Measurements from ENCODE around the gene TRIM63. TPM values are rescaled to one million over a fixed set of nuclear protein-coding genes. Genes with fewer than 3 reads are reported as not detected.
A peak's percentile ranks its signal among the peaks of the same experiment; 100 is the strongest.

TRIM63 gene
- total and polyA plus RNA-seq, 9 of the 15 experiments (the other 6 are each of a cell fraction or from before 2014, with no cell fraction given), result 0.08 to 0.57 (median 0.36) TPM

DNA sequence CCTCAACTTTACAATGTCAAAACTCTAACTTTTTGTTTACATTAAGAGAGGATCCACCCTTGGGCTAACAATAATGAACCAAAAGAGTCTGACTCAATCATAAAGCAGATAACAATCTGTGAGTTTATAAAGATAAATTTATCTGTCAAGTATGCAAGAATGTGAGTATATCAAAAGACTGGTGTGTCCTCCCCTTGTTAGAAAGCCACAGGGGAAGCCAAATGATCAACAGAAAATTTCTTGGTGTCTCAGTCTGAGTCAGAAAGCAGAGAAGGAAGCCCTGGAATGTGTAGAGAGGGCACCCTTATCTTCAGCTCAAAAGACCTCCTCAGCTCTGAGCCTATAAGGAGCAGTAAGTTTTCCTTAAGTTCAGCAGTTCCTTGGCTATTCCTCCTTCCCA, 30.3 kb upstream of the TRIM63 start:
- CTCF ChIA-PET (ENCODE audit: low intra/inter-chr PET ratio), result no interaction called here
- Histone ChIP-seq H3K9ac (ENCODE audit: insufficient read depth in 1 of 2, low read depth in 2 of 2, low read length in 2 of 2) (peak overlapping the region in 1 of 2 experiments; percentile 8; a peak in 1 of 4 replicates), H3K27me3 (ENCODE audit: control insufficient read depth in 2 of 2, insufficient read depth in 2 of 2, low read length in 2 of 2) (no peaks in the 10 kb centered on the region), H3K9me3 (replicated peaks; ENCODE audit: control insufficient read depth, insufficient read depth, low read depth, low read length) (no peaks in the 10 kb centered on the region), H2AFZ (ENCODE audit: low read depth, low read length) (peak overlapping the region; percentile 21), H4K20me1 (replicated peaks; ENCODE audit: control insufficient read depth, insufficient read depth, low read length) (no peaks in the 10 kb centered on the region), H3K79me2 (ENCODE audit: control insufficient read depth, insufficient read depth, low read length) (no peaks in the 10 kb centered on the region), H3K4me3 (no peak overlapping the region), H3K27ac (ENCODE audit: extremely low read depth, low read depth, low read length) (no peak overlapping the region), H3K4me1 (replicated peaks in 1 of 2; ENCODE audit: control insufficient read depth in 2 of 2, insufficient read depth in 2 of 2, low read length in 2 of 2) (peaks cover 15 to 35% of the 10 kb centered on the region in 2 experiments), H3K36me3 (ENCODE audit: control insufficient read depth, insufficient read depth, low read length) (no peaks in the 10 kb centered on the region), H3K9me1 (ENCODE audit: control insufficient read depth, insufficient read depth, low read length) (peaks cover 1% of the 10 kb centered on the region), H3K4me2 (ENCODE audit: insufficient read depth, low read length) (no peak overlapping the region)
- POLR2A ChIA-PET, result interaction anchor here (0.7 to 1.7 kb wide), 3 partner anchors 14 to 27 kb away, joined by 3 to 6 read pairs (median 4); no protein-coding TSS in a partner anchor
- TF ChIP-seq PCBP2 (IDR thresholded peaks at IDR 0.05; ENCODE audit: low read depth, low read length, poor library complexity, severe bottlenecking) (no peak), ARID1B (IDR thresholded peaks at IDR 0.05) (0 out of 2 replicates have a peak, but pooled peaks have one; percentile 25), TEAD1 (CRISPR knock-in tag; IDR thresholded peaks at IDR 0.05) (peak in 1 of 2 experiments; percentile 76; a peak in 2 of 4 replicates), TEAD2 (tag; IDR thresholded peaks at IDR 0.05) (peak; percentile 29; the same call in 1 of the 2 replicates), MTA1 (IDR thresholded peaks at IDR 0.05; ENCODE audit: borderline replicate concordance) (no peak), TEAD4 (IDR thresholded peaks at IDR 0.05; ENCODE audit: low read length) (peak; percentile 53; the same call in 1 of the 2 replicates), TEAD4 (CRISPR knock-in tag; IDR thresholded peaks at IDR 0.05; ENCODE audit: borderline replicate concordance) (no peak), MEIS2 (IDR thresholded peaks at IDR 0.05; ENCODE audit: partially characterized antibody) (peak; percentile 52), DPF2 (IDR thresholded peaks at IDR 0.05) (peak; percentile 49), FOSL1 (tag; conservative IDR thresholded peaks at IDR 0.05) (peak; percentile 67)
- in situ Hi-C loops (cut with MboI), result no loop called here
- intact Hi-C loops (cut with micrococcal nuclease), result loop anchor here (2.0 kb wide), 1 partner anchor 27 kb away; no protein-coding TSS in a partner anchor
- ATAC-seq, result peak; percentile 10; the same call in 1 of the 3 replicates
- FAIRE-seq, result no peak
- BruUV-seq (replicated peaks), result no TSS peak
- peak in 1 of 4 experiments; percentile 40 for DNase-seq (ENCODE audit: extremely low read depth in 1 of 4, low spot score in 3 of 4)
